ENCODE data around the gene ESYT2. TPM values are rescaled to one million over a fixed set of nuclear protein-coding genes. Genes with fewer than 3 reads are reported as not detected.

ESYT2 gene
- total RNA-seq, 1 experiment from 2014 or later = 39.0 TPM

- no peak overlapping the region for H4K5ac ChIP-seq (ENCODE audit: insufficient read length, low read depth, low read length)
- H3K9ac ChIP-seq (ENCODE audit: extremely low read depth, insufficient read length, low read length) = no peak overlapping the region
- no peak overlapping the region for H3K4me2 ChIP-seq (ENCODE audit: insufficient read depth, insufficient read length, low read length)
- WGBS (ENCODE audit: extremely low coverage, insufficient read length, low lambda C conversion rate) = no CpG with 5 or more reads among the region's 8 CpGs
- peaks cover 15% of the 10 kb centered on the region for H3K9me3 ChIP-seq (ENCODE audit: control insufficient read depth, low read depth, low read length)
- H3K27ac Mint-ChIP-seq = no peak overlapping the region
- no peak overlapping the region for H2BK5ac ChIP-seq (ENCODE audit: insufficient read length, low read length)
- no peaks in the 10 kb centered on the region for H3K9me3 Mint-ChIP-seq
- H3K4me3 Mint-ChIP-seq = no peak overlapping the region
- no peaks in the 10 kb centered on the region for H3K79me1 ChIP-seq (ENCODE audit: insufficient read depth, low read depth, low read length, poor library complexity, severe bottlenecking)
- H2AK5ac ChIP-seq (ENCODE audit: insufficient read length, low read length) = no peak overlapping the region
- no peak overlapping the region for H2BK12ac ChIP-seq (ENCODE audit: insufficient read length, low read depth, low read length)
- no peak overlapping the region for H3K14ac ChIP-seq (ENCODE audit: insufficient read depth, low read length)
- no peak overlapping the region for H4K8ac ChIP-seq (replicated peaks; ENCODE audit: insufficient read length, low read depth, low read length)
- H3K23ac ChIP-seq (ENCODE audit: insufficient read length, low read depth, low read length) = no peak overlapping the region
- H3K23me2 ChIP-seq (ENCODE audit: insufficient read length, low read depth, low read length, poor library complexity, severe bottlenecking) = no peaks in the 10 kb centered on the region
- H2BK20ac ChIP-seq (ENCODE audit: low read depth, low read length, poor library complexity, severe bottlenecking) = no peak overlapping the region
- H3K4me1 ChIP-seq (ENCODE audit: insufficient read depth, low read length) = no peaks in the 10 kb centered on the region
- no peak overlapping the region for H3K4ac ChIP-seq (ENCODE audit: low read depth, low read length)
- peaks cover 2% of the 10 kb centered on the region; the same call in 1 of the 2 replicates for H3K79me2 ChIP-seq (ENCODE audit: insufficient read depth, low read length)
- no peak overlapping the region for H3K56ac ChIP-seq (ENCODE audit: insufficient read length, low read depth, low read length)
- H2BK120ac ChIP-seq (ENCODE audit: low read depth, low read length, poor library complexity, severe bottlenecking) = no peak overlapping the region
- H3K27me3 ChIP-seq (ENCODE audit: insufficient read depth, low read length) = no peaks in the 10 kb centered on the region
- no peak for DNase-seq
- H3K27me3 Mint-ChIP-seq (ENCODE audit: low read depth) = no peaks in the 10 kb centered on the region
- no peak overlapping the region for H2BK15ac ChIP-seq (ENCODE audit: low read depth, low read length)
- H4K91ac ChIP-seq (ENCODE audit: insufficient read length, low read depth, low read length) = no peak overlapping the region
- H4K20me1 ChIP-seq (ENCODE audit: control insufficient read depth, insufficient read depth, insufficient read length) = no peaks in the 10 kb centered on the region
- no peak overlapping the region for H2AFZ ChIP-seq (ENCODE audit: low read length)
- H3K4me1 Mint-ChIP-seq = no peaks in the 10 kb centered on the region
- no peak overlapping the region for H3T11ph ChIP-seq (ENCODE audit: low read length)
- no peak for TF ChIP-seq CTCF (conservative IDR thresholded peaks at IDR 0.05)
- H3K27ac ChIP-seq (ENCODE audit: insufficient read length, low read depth, low read length) = no peak overlapping the region
- H3K18ac ChIP-seq (ENCODE audit: insufficient read length, low read depth, low read length) = no peak overlapping the region
- peaks cover 3 to 25% (median 11%) of the 10 kb centered on the region in 3 experiments; a peak in 6 of 7 replicates for H3K36me3 Mint-ChIP-seq (ENCODE audit: insufficient read depth in 1 of 3, low read depth in 3 of 3)
Measured at GRCh38 chr7:158783595-158783994, 45.7 kb downstream of the ESYT2 start.
